ENCODE results near the gene JMJD4.
A peak's percentile ranks its signal among the peaks of the same experiment; 100 is the strongest.

Gene JMJD4

GRCh38 chr1:227734856-227735538 is at the start of gene JMJD4, which contains the start of gene SNAP47:
Gene JMJD4, minus strand, starts transcription at chr1:227735302. Its CDS starts 29 bp downstream, at chr1:227735273.
Gene SNAP47, plus strand, starts transcription at chr1:227735435. Its CDS starts 12,302 bp downstream, at chr1:227747737.
- DNase-seq = peak; percentile 97

DNA sequence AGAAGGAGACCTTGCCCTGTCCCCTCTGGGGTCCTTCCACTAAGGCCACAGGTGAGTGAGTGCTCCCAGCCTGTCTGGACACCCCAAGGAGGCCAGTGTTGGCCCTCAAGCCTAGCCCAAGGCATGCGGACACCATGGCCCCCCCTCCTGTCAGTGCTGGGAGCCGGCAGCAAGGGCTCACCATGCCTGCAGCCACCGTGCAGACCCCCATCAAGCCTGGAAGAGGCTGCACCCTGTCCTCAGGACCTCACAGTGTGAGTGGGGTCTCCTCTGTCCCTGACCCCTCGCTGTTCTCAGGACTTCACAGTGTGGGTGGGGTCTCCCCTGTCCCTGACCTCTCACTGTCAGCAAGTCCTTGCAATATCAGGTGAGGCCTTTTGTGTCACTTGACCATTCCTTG is 47.1 kb upstream of the JMJD4 start:
- no peak for DNase-seq

- no peak for DNase-seq
These were observed 46.3 kb upstream of the JMJD4 start for GRCh38 chr1:227781314-227781930.

DNA sequence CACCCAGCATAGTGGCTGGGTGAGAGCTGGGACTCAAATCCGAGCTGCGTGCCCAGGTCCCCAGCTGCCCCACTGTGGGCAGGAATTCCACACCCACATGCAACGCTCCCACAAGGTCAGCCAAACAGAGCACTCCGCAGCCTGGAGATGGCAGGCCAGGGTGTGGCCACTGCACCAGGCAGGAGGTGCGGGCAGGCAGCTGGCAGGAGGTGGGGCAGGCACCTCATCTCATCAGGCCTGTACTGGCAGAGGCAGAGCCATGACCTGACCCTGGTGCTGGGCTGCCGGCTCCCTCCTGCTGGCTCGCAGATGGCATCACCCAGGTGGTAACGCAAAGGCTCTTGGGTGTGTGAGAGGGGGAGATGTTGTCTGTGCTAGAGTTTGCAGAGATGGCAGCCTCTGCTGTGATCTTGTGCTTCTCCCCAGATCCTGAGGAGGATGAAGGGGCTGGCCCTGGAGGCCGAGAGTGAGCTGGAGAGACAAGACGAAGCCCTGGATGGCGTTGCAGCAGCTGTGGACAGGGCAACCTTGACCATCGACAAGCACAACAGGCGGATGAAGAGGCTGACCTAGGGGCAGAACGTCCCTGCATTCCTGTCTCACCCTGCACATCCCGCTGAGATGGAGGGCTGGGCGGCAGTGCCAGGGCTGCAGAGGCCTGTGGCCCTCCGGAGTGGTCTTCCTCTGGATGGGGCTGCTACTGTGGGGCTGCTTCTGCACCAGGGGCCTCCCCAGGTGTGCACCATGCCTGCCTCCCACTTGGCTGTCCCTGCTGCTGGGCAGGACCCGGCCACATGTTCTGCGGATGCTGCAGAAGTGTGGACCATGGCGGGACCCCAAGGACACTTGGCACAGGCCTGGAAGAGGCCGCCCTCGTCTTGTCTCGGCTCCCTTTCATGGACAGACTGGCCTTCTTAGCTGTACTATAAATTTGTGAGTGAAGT is 45.3 kb upstream of the JMJD4 start:
- DNase-seq = no peak

DNA sequence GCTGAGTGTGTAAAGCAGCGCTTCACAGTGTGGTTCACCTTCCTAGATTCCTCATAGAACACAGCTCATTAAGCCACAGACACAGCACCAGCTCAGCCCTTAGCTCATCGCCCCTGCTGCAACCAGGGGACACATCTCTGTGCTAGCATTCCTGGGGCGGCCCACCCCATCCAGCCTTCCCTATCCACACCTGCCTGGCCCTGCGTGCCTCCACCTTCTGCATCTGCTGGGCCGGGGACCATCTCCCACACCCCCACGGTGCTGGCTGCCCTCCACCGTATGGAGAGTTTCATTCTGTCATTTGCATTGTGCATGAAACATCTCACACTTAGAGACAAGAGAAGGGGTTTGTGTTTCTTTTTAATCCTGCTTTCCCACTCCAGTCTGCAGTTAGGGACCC is 44.6 kb upstream of the JMJD4 start:
- no peak for DNase-seq

- DNase-seq = no peak
These were observed 43.9 kb upstream of the JMJD4 start for GRCh38 chr1:227779021-227779441.

- DNase-seq = no peak
These were observed 43.4 kb upstream of the JMJD4 start for GRCh38 chr1:227778401-227778947.

- DNase-seq = no peak
These were observed 42.5 kb upstream of the JMJD4 start for GRCh38 chr1:227777646-227778045.

GRCh38 chr1:227777156-227777555 is 42.1 kb upstream of the JMJD4 start:
- DNase-seq = no peak

GRCh38 chr1:227776331-227776771 is 41.2 kb upstream of the JMJD4 start:
- DNase-seq = peak; percentile 53

- no peak for DNase-seq
These were observed 40.7 kb upstream of the JMJD4 start for GRCh38 chr1:227775841-227776240.

DNA sequence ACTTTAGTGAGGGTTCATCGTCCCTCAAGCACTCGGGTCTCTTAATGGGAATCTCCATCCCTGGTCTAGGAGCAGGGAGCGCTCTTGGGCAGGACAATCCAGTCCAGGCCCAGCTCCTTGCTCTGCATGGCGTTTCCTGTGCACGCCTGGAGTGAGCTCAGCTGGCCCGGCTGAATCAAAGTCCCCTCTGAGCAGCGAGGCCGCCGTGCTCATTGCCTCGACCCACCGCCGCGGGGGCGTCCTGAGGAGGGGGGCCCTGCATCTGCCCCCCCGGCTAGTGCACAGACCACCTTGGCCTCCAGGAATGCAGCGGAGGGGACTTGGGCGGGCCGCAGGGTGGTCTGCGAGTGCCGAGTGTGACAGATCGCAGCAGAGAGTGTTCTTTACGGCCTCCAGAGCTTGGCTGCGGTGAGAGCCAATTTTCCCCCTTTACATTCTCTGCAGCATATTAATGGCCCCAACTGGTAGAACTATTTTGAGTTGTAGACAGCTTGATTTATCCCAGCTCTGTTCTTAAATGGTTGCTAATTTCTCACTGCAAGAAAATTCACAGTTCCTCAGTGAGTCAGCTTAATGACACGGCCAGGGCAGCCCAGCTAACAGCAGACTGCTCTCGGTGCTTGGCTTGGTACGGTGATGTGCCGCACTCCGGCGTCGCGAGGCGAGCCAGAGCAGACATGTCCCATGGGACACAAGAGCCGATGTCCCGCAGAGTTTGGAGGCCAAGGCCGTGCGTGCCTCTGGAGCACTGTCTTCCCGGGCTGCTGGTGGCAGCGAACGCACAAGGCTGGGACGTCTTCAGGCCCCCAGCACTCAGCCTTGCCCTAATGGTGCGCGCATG is 39.9 kb upstream of the JMJD4 start:
- DNase-seq = peak; percentile 36

DNA sequence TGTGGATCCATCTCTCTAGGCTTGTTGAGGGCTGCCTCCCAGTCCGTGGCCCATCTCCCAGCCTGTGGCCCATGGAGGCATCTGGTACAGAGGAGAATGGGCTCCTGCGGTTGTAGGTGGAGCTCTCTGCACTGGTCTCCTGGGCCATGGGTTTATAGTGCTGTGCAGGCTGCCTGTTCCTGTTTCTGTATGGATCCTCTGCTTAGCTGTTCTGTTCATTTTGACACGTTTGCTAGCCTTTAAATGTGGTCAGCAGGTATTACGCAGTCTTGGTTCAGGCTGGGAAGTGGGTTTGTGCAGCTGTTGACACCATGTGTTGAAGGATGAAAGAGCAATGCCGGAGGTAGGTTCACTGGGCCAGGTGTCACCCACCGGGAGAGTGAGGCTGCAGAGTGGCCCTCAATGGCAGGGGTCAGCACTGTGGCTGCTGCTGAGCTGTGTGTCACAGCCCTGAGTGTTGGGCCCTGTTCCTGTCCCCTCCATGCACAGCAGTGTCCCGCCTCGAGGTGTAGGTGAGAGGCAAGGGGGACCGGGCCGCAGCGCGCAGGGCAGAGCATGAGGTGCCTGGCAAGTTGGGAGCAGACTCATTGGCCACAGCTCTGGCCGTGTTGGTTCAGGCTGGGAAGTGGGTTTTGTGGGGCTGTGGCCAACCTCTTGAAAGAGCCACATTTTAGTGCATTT is 39.1 kb upstream of the JMJD4 start:
- DNase-seq = no peak

DNA sequence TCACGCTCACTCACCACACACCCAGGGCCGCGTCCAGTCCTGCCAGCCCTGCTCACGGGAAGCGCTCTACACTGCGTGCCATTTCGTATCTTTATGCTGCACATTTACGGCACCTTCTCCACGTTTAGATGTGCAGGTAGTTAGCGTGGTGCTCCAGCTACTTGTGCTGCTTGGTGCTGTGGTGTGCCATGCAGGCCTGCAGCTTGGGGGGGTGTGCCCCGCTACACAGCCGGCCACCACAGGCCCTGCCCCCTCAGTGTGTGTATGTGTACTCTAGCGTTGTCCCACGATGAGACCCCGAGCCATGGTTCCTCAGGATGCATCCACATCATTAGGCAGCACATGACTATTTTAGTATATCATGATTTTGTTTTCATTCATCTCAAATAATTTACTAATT is 38.5 kb upstream of the JMJD4 start:
- DNase-seq = no peak

- no peak for DNase-seq
These were observed 36.7 kb upstream of the JMJD4 start for GRCh38 chr1:227771771-227772170.

- no peak for DNase-seq
These were observed 36.2 kb upstream of the JMJD4 start for GRCh38 chr1:227771326-227771725.

GRCh38 chr1:227770812-227771211 is 35.7 kb upstream of the JMJD4 start:
- DNase-seq = no peak

GRCh38 chr1:227769936-227770494 is 34.9 kb upstream of the JMJD4 start:
- no peak for DNase-seq

DNA sequence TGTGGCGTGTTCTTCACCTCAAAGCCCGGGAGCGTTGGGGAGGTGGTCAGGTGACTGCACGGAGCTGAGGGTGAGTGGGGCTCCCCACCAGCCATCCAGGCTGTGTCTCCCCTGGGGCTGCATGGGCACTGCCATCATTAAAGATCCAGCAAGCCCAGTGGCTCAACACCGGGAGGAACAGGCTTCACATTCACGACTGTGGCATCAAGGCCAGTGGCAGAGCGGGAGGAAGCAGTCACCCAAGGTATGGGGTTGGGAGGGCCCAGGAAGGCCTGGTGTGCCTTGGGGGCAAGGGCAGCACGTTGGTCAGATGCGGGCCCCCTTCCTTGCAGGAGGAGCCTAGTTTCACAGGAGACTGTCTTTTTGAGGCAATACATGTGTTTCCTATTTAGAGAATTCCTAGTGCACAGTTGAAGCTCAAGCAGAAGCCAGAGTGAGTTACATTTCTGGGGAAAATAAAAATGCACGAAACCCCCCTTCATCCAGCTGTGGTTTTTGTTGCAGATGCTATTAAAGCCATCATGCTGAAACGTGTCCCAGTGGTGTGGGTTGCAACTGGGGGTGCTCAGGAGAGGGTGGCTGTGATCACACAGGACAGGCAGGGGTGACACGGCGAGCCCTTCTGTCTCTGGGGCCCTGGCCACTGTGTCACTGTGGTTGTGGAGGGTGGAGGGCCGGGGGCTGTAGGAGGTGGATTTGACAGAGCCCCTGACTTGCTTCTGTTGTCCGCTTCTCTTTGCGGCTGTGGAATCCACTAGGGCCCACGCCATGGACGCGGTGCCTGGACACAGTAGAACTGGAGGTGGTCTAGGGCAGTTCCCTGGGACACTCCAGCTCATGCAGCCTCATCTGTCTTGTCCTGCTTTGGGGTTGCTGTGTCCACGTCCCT is 34.2 kb upstream of the JMJD4 start:
- DNase-seq = no peak

- DNase-seq = no peak
These were observed 33.5 kb upstream of the JMJD4 start for GRCh38 chr1:227768640-227769039.
